Activated CD4-positive, alpha-beta T cell treated with anti-CD3 and anti-CD28 coated beads, Interleukin-2, amount 10 ng/mL, durations not matched to agents 7 days and 5 days (primary cell): Measurements from ENCODE around the gene SPAG9. TPM values are rescaled to one million over a fixed set of nuclear protein-coding genes. Genes with fewer than 3 reads are reported as not detected.

Experiments
- CTCF ChIA-PET: fragments of 350-600 bp; sonication (Branson Sonifier 250); formaldehyde crosslinking; loops from one replicate; lab custom pipeline; 2021; ENCODE audit warnings: antibody characterized with exemption; lab: Charles Lee
- POLR2A ChIA-PET: fragments of 350-600 bp; sonication (Branson Sonifier 250); formaldehyde crosslinking; loops from one replicate; lab custom pipeline; 2021; ENCODE audit warnings: antibody characterized with exemption; lab: Charles Lee
- DNase-seq: peaks from one replicate; pipeline ENCODE4 v3.0.0-alpha.2; 2020
- H3K27ac Mint-ChIP-seq: one replicate; pipeline ENCODE4 v1.8.0; 2021; ENCODE audit warnings: mild to moderate bottlenecking, moderate library complexity, mixed read lengths
- H3K27me3 Mint-ChIP-seq: one replicate; pipeline ENCODE4 v1.8.0; 2021; ENCODE audit warnings: mixed read lengths
- H3K36me3 Mint-ChIP-seq: one replicate; pipeline ENCODE4 v1.8.0; 2021; ENCODE audit warnings: low read depth, mixed read lengths
- H3K4me1 Mint-ChIP-seq: one replicate; pipeline ENCODE4 v1.8.0; 2021; ENCODE audit warnings: mixed read lengths
- H3K4me3 Mint-ChIP-seq: one replicate; pipeline ENCODE4 v1.8.0; 2021; ENCODE audit warnings: mild to moderate bottlenecking, moderate library complexity, mixed read lengths
- H3K9me3 Mint-ChIP-seq: one replicate; pipeline ENCODE4 v1.8.0; 2021; ENCODE audit warnings: mixed read lengths
- total RNA-seq, 2 experiments: library from RNA; stranded (reverse); gene quantifications; one replicate each; pipeline ENCODE4 v1.2.3, GENCODE V29; 2021

Gene SPAG9, protein sequence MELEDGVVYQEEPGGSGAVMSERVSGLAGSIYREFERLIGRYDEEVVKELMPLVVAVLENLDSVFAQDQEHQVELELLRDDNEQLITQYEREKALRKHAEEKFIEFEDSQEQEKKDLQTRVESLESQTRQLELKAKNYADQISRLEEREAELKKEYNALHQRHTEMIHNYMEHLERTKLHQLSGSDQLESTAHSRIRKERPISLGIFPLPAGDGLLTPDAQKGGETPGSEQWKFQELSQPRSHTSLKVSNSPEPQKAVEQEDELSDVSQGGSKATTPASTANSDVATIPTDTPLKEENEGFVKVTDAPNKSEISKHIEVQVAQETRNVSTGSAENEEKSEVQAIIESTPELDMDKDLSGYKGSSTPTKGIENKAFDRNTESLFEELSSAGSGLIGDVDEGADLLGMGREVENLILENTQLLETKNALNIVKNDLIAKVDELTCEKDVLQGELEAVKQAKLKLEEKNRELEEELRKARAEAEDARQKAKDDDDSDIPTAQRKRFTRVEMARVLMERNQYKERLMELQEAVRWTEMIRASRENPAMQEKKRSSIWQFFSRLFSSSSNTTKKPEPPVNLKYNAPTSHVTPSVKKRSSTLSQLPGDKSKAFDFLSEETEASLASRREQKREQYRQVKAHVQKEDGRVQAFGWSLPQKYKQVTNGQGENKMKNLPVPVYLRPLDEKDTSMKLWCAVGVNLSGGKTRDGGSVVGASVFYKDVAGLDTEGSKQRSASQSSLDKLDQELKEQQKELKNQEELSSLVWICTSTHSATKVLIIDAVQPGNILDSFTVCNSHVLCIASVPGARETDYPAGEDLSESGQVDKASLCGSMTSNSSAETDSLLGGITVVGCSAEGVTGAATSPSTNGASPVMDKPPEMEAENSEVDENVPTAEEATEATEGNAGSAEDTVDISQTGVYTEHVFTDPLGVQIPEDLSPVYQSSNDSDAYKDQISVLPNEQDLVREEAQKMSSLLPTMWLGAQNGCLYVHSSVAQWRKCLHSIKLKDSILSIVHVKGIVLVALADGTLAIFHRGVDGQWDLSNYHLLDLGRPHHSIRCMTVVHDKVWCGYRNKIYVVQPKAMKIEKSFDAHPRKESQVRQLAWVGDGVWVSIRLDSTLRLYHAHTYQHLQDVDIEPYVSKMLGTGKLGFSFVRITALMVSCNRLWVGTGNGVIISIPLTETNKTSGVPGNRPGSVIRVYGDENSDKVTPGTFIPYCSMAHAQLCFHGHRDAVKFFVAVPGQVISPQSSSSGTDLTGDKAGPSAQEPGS (N-terminal part only)
- total RNA-seq: 10 to 100 TPM; 43.6 to 58.5 TPM

GRCh38 chr17:51120739-51121619, at the start of gene SPAG9:
TSS of gene SPAG9 (minus strand) at chr17:51120868. CDS start at chr17:51120656, 212 bp downstream.
- Mint-ChIP-seq H3K4me3 (peak within 1 kb of the TSS; percentile 93), H3K27me3 (no peaks in the 10 kb centered on the region), H3K36me3 (peaks cover 11% of the 10 kb centered on the region), H3K9me3 (no peaks in the 10 kb centered on the region), H3K27ac (peak within 1 kb of the TSS; percentile 100), H3K4me1 (peaks cover 56% of the 10 kb centered on the region)
- CTCF ChIA-PET: interaction anchor here (1.0 to 1.3 kb wide), 4 partner anchors 10 to 64 kb away, joined by 3 to 6 read pairs (median 5); partner anchors contain the start of gene NME1
- POLR2A ChIA-PET: interaction anchor here (0.6 to 0.8 kb wide), 2 partner anchors 32 to 255 kb away, joined by 3 to 4 read pairs; partner anchors contain the start of genes NME1 and TOB1
- peak; percentile 92 for DNase-seq

DNA sequence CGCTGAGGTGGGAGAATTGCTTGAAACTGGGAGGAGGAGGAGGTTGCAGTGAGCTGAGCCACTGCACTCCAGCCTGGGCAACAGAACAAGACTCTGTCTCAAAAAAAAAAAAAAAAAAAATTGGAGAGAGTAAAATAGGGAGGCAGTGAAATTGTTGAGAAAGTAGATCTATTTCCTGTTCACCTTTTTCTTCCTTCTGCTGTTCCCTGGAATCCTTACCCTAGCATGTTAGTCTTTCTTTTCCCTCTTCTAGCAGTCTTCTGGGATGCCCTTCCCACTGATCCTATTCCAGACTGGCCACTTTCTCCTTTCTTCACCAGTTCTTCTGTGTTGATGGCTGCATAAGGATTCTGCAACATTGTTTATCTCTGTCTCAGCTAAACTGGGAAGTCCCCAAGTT, 48.7 kb upstream of the SPAG9 start:
- peaks cover 34% of the 10 kb centered on the region for H3K36me3 Mint-ChIP-seq
- no peak for DNase-seq
- ChIA-PET POLR2A (no interaction called here), CTCF (interaction anchor here (0.6 kb wide), 1 partner anchor 900 kb away, joined by 3 read pairs; no protein-coding TSS in a partner anchor)
- H3K4me1 Mint-ChIP-seq: peaks cover 36% of the 10 kb centered on the region
- no peaks in the 10 kb centered on the region for H3K9me3 Mint-ChIP-seq
- H3K27me3 Mint-ChIP-seq: no peaks in the 10 kb centered on the region
- no peak overlapping the region for H3K27ac Mint-ChIP-seq
- no peak overlapping the region for H3K4me3 Mint-ChIP-seq

DNA sequence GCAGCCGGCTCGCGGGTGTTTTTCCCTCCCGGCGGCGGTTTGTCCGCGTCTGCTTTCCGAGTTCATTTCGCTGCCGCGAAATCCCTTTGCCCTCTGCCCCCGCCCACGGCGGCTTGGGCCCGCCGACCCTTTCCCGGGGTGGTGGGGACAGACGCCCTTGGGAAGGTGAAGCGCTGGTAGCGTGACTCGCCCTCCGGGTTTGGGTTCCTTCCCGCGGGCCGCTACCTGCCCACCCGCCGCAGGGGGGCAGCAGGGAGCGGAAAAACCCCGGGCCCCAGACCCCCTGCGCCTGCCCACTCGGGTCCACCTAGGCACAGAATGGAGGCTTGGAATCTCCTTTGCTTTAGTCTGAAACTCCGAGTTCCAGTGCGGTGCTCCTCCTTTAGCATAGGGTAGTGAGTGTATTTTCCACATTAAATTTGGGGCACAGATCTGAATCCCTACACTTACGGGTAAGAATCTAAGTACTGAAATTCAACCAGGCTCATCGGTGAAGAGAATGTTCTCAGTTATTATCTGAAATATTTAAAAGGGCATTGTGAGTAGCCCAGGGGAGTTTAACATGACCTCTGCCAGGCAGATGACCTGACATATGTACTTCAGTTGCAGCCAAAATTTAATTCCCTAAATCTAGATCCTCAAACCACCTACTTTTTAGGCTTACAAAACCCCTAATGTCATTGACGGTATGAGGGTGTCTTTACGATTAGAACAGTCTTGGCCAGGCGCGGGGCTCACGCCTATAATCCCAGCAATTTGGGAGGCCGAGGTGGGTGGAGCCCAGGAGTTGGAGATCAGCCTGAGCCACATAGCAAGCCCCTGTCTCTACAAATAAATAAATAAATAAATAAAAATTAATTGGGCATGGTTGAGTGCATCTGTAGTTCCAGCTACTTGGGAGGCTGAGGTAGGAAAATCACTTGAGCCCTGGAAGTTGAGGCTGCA, 46.6 kb upstream of the SPAG9 start:
- no peaks in the 10 kb centered on the region for H3K27me3 Mint-ChIP-seq
- H3K27ac Mint-ChIP-seq: peak overlapping the region; percentile 92
- peak; percentile 64 for DNase-seq
- ChIA-PET POLR2A (no interaction called here), CTCF (interaction anchor here (1.2 to 1.3 kb wide), 2 partner anchors 13 to 14 kb away, joined by 3 to 4 read pairs; partner anchors contain the start of gene NME1)
- H3K36me3 Mint-ChIP-seq: peaks cover 40% of the 10 kb centered on the region
- H3K4me1 Mint-ChIP-seq: peaks cover 36% of the 10 kb centered on the region
- peak overlapping the region; percentile 73 for H3K4me3 Mint-ChIP-seq
- no peaks in the 10 kb centered on the region for H3K9me3 Mint-ChIP-seq

DNA sequence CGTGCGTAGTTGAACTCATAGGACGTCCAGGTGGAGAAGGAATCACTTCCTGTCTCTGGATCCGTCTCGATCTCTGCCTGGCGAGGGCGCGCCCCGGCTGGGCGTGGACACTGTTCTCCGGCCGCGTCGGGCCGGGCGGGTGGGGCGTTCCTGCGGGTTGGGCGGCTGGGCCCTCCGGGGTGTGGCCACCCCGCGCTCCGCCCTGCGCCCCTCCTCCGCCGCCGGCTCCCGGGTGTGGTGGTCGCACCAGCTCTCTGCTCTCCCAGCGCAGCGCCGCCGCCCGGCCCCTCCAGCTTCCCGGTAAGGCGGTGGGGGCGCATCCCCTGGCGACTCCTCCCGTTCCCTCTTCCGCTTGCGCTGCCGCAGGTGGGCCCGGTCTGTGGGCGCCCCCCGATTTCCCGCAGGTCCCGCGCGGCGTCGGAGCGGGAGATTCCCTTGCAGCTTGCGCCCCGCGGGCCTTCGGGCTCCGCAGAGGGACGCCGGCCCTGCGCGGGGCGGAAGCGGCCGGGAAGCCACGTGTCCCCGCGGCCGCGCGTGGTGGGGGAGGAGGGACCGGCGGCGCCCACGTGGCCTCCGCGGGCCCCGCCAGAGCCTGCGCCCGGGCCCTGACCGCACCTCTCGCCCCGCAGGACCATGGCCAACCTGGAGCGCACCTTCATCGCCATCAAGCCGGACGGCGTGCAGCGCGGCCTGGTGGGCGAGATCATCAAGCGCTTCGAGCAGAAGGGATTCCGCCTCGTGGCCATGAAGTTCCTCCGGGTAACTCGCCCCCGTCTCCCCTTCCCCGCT, 45.7 kb upstream of the SPAG9 start, which contains the start of gene NME2:
Gene NME2 (plus strand): TSS at position 214 of the 789 bp plus-strand sequence. CDS start 420 bp downstream, at position 634.
- Mint-ChIP-seq H3K36me3 (peaks cover 48% of the 10 kb centered on the region), H3K4me3 (peak within 1 kb of the TSS; percentile 90), H3K27me3 (no peaks in the 10 kb centered on the region), H3K4me1 (peaks cover 36% of the 10 kb centered on the region), H3K9me3 (no peaks in the 10 kb centered on the region), H3K27ac (peak within 1 kb of the TSS; percentile 100)
- peak; percentile 65 for DNase-seq
- POLR2A ChIA-PET: interaction anchor here (1.7 kb wide), 1 partner anchor 13 kb away, joined by 4 read pairs; the partner anchor contains the start of gene NME1
- CTCF ChIA-PET: interaction anchor here (0.9 to 1.2 kb wide), 3 partner anchors 14 to 314 kb away, joined by 3 read pairs; no protein-coding TSS in a partner anchor

- CTCF ChIA-PET: interaction anchor here (0.9 to 1.8 kb wide), 4 partner anchors 13 to 314 kb away, joined by 3 to 6 read pairs (median 3); partner anchors contain the start of gene NME1
- DNase-seq: no peak
- peak overlapping the region; percentile 90 for H3K4me3 Mint-ChIP-seq
- no peaks in the 10 kb centered on the region for H3K27me3 Mint-ChIP-seq
- POLR2A ChIA-PET: interaction anchor here (1.7 kb wide), 1 partner anchor 12 kb away, joined by 4 read pairs; the partner anchor contains the start of gene NME1
- H3K27ac Mint-ChIP-seq: peak overlapping the region; percentile 100
- peaks cover 36% of the 10 kb centered on the region for H3K4me1 Mint-ChIP-seq
- peaks cover 49% of the 10 kb centered on the region for H3K36me3 Mint-ChIP-seq
- no peaks in the 10 kb centered on the region for H3K9me3 Mint-ChIP-seq
Observed at GRCh38 chr17:51165680-51166197, 45.1 kb upstream of the SPAG9 start.

GRCh38 chr17:51164911-51165679, 44.4 kb upstream of the SPAG9 start:
- Mint-ChIP-seq H3K4me3 (peak overlapping the region; percentile 90), H3K27ac (peak overlapping the region; percentile 100), H3K27me3 (no peaks in the 10 kb centered on the region), H3K4me1 (peaks cover 37% of the 10 kb centered on the region), H3K9me3 (no peaks in the 10 kb centered on the region), H3K36me3 (peaks cover 53% of the 10 kb centered on the region)
- no peak for DNase-seq
- POLR2A ChIA-PET: interaction anchor here (0.8 to 1.7 kb wide), 2 partner anchors 12 to 95 kb away, joined by 4 read pairs; partner anchors contain the start of genes NME1 and UTP18
- CTCF ChIA-PET: interaction anchor here (1.1 to 1.8 kb wide), 3 partner anchors 10 to 313 kb away, joined by 3 to 6 read pairs (median 5); partner anchors contain the start of gene NME1

DNA sequence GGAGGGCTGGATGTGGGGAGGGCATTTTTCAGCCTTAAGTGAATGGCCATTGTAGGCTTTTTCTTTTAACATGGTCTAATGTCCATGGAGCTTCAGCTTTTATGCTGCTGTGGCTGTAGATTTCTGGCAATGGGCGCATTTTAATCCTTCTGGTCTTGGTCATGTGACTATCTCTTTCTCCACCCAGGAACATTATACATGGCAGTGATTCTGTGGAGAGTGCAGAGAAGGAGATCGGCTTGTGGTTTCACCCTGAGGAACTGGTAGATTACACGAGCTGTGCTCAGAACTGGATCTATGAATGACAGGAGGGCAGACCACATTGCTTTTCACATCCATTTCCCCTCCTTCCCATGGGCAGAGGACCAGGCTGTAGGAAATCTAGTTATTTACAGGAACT, 40.9 kb upstream of the SPAG9 start:
- Mint-ChIP-seq H3K27ac (no peak overlapping the region), H3K4me1 (peaks cover 20% of the 10 kb centered on the region), H3K9me3 (no peaks in the 10 kb centered on the region), H3K4me3 (no peak overlapping the region), H3K36me3 (peaks cover 56% of the 10 kb centered on the region), H3K27me3 (no peaks in the 10 kb centered on the region)
- DNase-seq: no peak
- ChIA-PET POLR2A (no interaction called here), CTCF (interaction anchor here (1.1 to 1.8 kb wide), 2 partner anchors 8 to 13 kb away, joined by 4 to 14 read pairs; partner anchors contain the start of gene NME1)

DNA sequence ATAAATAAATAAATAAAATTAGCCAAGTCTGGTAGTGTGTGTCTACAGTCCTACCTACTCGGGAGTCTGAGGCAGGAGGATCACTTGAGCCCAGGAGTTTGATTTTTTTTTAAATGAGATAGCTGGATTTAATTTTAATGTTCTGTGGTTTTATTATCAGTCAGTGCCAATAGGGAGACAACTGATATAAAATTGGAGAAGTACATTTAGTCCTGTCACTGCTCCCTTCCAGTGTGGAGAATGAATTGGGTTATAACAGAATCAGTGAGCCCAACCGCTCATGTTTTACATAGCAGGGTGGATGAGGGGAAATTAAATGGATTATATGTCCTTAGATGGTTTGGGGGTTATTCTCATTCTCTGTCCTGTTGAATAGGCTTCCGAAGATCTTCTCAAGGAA, 38.9 kb upstream of the SPAG9 start:
- Mint-ChIP-seq H3K27ac (no peak overlapping the region), H3K36me3 (peaks cover 56% of the 10 kb centered on the region), H3K4me1 (peaks cover 7% of the 10 kb centered on the region), H3K4me3 (no peak overlapping the region), H3K9me3 (no peaks in the 10 kb centered on the region), H3K27me3 (no peaks in the 10 kb centered on the region)
- CTCF ChIA-PET: no interaction called here
- POLR2A ChIA-PET: no interaction called here
- no peak for DNase-seq

GRCh38 chr17:51155416-51155815, 34.7 kb upstream of the SPAG9 start:
- H3K4me1 Mint-ChIP-seq: peaks cover 7% of the 10 kb centered on the region
- H3K27me3 Mint-ChIP-seq: no peaks in the 10 kb centered on the region
- H3K9me3 Mint-ChIP-seq: no peaks in the 10 kb centered on the region
- no peak overlapping the region for H3K27ac Mint-ChIP-seq
- POLR2A ChIA-PET: no interaction called here
- H3K36me3 Mint-ChIP-seq: peaks cover 32% of the 10 kb centered on the region
- CTCF ChIA-PET: interaction anchor here (1.7 kb wide), 1 partner anchor 9 kb away, joined by 5 read pairs; no protein-coding TSS in a partner anchor
- DNase-seq: no peak
- peak overlapping the region; percentile 20 for H3K4me3 Mint-ChIP-seq
